ENCODE results near the gene MRPL45. TPM values are rescaled to one million over a fixed set of nuclear protein-coding genes. Genes with fewer than 3 reads are reported as not detected.

MRPL45 gene
- total and polyA plus RNA-seq, 9 of the 15 experiments (the other 6 are each of a cell fraction or from before 2014, with no cell fraction given): 48.4 to 228 (median 76.8) TPM

DNA sequence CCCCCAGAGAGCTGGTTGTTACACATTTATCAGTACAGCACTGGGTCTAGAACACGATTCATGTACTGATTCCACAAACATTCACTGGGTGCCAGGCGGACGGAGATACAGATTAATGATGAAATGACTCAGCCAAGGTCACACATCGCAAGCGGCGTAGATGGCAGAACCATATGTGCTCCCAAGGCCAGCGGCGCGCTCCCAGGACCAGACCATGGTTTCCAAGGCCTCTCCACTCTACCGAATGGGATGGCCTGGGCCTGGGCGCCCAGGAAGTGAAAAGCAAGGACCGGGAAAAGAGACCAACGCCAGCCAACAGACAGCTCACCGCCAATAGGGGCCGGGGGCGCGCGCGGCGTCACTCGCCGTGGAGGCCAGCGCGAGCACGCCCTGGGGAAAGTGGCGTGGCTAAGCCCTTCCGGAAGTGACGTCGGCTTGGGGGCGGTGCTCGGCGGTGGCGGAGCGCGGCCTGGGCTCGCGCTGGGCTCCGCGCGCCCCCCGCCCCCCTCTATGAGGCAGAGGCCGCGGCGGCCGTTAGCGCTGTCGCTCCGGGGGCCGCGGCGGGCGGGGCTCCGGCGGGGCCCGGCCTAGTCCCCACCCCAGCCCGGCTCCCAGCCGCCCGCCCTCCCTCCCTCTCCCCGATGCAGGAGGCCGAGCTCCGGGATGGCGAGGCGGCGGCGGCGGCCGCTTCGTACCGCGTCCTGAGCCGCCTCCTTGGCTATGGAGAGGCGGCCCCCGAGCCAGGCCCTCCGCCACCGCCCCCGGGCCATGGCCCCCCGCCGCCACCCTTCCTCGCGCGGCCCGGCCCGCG lies 54.6 kb downstream of the MRPL45 start, which contains the start of gene SOCS7 (continued):
- TF ChIP-seq, protein P1, sequence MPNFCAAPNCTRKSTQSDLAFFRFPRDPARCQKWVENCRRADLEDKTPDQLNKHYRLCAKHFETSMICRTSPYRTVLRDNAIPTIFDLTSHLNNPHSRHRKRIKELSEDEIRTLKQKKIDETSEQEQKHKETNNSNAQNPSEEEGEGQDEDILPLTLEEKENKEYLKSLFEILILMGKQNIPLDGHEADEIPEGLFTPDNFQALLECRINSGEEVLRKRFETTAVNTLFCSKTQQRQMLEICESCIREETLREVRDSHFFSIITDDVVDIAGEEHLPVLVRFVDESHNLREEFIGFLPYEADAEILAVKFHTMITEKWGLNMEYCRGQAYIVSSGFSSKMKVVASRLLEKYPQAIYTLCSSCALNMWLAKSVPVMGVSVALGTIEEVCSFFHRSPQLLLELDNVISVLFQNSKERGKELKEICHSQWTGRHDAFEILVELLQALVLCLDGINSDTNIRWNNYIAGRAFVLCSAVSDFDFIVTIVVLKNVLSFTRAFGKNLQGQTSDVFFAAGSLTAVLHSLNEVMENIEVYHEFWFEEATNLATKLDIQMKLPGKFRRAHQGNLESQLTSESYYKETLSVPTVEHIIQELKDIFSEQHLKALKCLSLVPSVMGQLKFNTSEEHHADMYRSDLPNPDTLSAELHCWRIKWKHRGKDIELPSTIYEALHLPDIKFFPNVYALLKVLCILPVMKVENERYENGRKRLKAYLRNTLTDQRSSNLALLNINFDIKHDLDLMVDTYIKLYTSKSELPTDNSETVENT (CRISPR knock-in tag; IDR thresholded peaks at IDR 0.05): peak; percentile 65; the same call in 1 of the 2 replicates
- TF ChIP-seq, protein P2, sequence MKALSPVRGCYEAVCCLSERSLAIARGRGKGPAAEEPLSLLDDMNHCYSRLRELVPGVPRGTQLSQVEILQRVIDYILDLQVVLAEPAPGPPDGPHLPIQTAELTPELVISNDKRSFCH (CRISPR knock-in tag; IDR thresholded peaks at IDR 0.05): no peak
- TF ChIP-seq, protein P2 (tag; IDR thresholded peaks at IDR 0.05): no peak
- TF ChIP-seq SIX5 (IDR thresholded peaks at IDR 0.05; ENCODE audit: borderline replicate concordance in 1 of 2, insufficient read depth in 1 of 2, low read depth in 1 of 2, low read length in 2 of 2) (no peak), JUND (IDR thresholded peaks at IDR 0.05; ENCODE audit: borderline replicate concordance, low read depth, low read length) (peak; percentile 53), JUND (tag; IDR thresholded peaks at IDR 0.05; ENCODE audit: borderline replicate concordance, low read depth, low read length) (peak; percentile 68; the same call in 2 of the 3 replicates), NFIC (IDR thresholded peaks at IDR 0.05) (peak; percentile 33; the same call in 1 of the 2 replicates), CEBPB (tag; IDR thresholded peaks at IDR 0.05) (no peak), TBP (optimal IDR thresholded peaks at IDR 0.05; ENCODE audit: low read depth, low read length) (peak; percentile 58), SRSF1 (IDR thresholded peaks at IDR 0.05; ENCODE audit: low read depth, low read length) (no peak), HDAC2 (IDR thresholded peaks at IDR 0.05) (peak; percentile 90), SMAD2 (IDR thresholded peaks at IDR 0.05; ENCODE audit: low read depth, low read length) (no peak), MCM3 (IDR thresholded peaks at IDR 0.05) (no peak), GATAD2B (IDR thresholded peaks at IDR 0.05; ENCODE audit: borderline replicate concordance) (peak; percentile 60; the same call in 1 of the 2 replicates), EGR1 (conservative IDR thresholded peaks at IDR 0.05) (no peak; the same call in 1 of the 2 replicates), SETDB1 (IDR thresholded peaks at IDR 0.05; ENCODE audit: low read length) (no peak), PYGO2 (tag; IDR thresholded peaks at IDR 0.05) (no peak), CREM (IDR thresholded peaks at IDR 0.05; ENCODE audit: low read depth) (peak; percentile 96), ZNF76 (CRISPR knock-in tag; IDR thresholded peaks at IDR 0.05; ENCODE audit: borderline replicate concordance) (no peak), GABPB1 (CRISPR knock-in tag; IDR thresholded peaks at IDR 0.05) (peak; percentile 92)
- TF ChIP-seq, protein P3, sequence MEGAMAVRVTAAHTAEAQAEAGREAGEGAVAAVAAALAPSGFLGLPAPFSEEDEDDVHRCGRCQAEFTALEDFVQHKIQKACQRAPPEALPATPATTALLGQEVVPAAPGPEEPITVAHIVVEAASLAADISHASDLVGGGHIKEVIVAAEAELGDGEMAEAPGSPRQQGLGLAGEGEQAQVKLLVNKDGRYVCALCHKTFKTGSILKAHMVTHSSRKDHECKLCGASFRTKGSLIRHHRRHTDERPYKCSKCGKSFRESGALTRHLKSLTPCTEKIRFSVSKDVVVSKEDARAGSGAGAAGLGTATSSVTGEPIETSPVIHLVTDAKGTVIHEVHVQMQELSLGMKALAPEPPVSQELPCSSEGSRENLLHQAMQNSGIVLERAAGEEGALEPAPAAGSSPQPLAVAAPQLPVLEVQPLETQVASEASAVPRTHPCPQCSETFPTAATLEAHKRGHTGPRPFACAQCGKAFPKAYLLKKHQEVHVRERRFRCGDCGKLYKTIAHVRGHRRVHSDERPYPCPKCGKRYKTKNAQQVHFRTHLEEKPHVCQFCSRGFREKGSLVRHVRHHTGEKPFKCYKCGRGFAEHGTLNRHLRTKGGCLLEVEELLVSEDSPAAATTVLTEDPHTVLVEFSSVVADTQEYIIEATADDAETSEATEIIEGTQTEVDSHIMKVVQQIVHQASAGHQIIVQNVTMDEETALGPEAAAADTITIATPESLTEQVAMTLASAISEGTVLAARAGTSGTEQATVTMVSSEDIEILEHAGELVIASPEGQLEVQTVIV (CRISPR knock-in tag; IDR thresholded peaks at IDR 0.05; ENCODE audit: borderline replicate concordance): no peak

Measured in K562 (cell line).